ENCODE results near the gene BROX. TPM values are rescaled to one million over a fixed set of nuclear protein-coding genes. Genes with fewer than 3 reads are reported as not detected.
"Not testable (repeated sequence)": the region's sequence is repeated elsewhere in the genome, so short reads cannot be mapped to it uniquely, and the experiment has no call there.

The BROX gene, protein sequence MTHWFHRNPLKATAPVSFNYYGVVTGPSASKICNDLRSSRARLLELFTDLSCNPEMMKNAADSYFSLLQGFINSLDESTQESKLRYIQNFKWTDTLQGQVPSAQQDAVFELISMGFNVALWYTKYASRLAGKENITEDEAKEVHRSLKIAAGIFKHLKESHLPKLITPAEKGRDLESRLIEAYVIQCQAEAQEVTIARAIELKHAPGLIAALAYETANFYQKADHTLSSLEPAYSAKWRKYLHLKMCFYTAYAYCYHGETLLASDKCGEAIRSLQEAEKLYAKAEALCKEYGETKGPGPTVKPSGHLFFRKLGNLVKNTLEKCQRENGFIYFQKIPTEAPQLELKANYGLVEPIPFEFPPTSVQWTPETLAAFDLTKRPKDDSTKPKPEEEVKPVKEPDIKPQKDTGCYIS
- 21.9 TPM for total RNA-seq

- no peaks in the 10 kb centered on the region for H3K27me3 ChIP-seq (ENCODE audit: control insufficient read depth in 3 of 3, insufficient read depth in 3 of 3, low read length in 3 of 3)
- H3K4me3 ChIP-seq (ENCODE audit: low read length in 3 of 3), result peak within 1 kb of the TSS; percentile 86 to 100 (median 87)
- peak within 1 kb of the TSS; percentile 99 for H3K27ac ChIP-seq (ENCODE audit: low read depth, low read length)
- no peaks in the 10 kb centered on the region for H3K9me3 ChIP-seq (ENCODE audit: control insufficient read depth in 3 of 3, low read length in 3 of 3)
- peak within 1 kb of the TSS; percentile 95 to 100 (median 98) for H3K9ac ChIP-seq (ENCODE audit: low read depth in 1 of 3, low read length in 3 of 3)
- peaks cover 16 to 17% (median 16%) of the 10 kb centered on the region in 3 donors for H3K4me1 ChIP-seq (ENCODE audit: control insufficient read depth in 3 of 3, insufficient read depth in 3 of 3, low read length in 3 of 3)
- H3K36me3 ChIP-seq (ENCODE audit: control insufficient read depth in 3 of 3, insufficient read depth in 3 of 3, low read length in 3 of 3), result peaks cover 0 to 13% (median 4%) of the 10 kb centered on the region in 3 donors
These were observed at the start of gene BROX, which contains the start of gene AIDA for GRCh38 chr1:222712253-222713090. BROX (plus strand) TSS chr1:222712564; CDS start chr1:222715700, 3,136 bp downstream. AIDA (minus strand) TSS chr1:222712491; CDS start chr1:222712317, 174 bp downstream.

- Histone ChIP-seq H3K4me1 (ENCODE audit: control insufficient read depth in 3 of 3, insufficient read depth in 3 of 3, low read length in 3 of 3) (no peaks in the 10 kb centered on the region), H3K9me3 (ENCODE audit: control insufficient read depth in 3 of 3, low read length in 3 of 3) (no peaks in the 10 kb centered on the region), H3K9ac (ENCODE audit: low read depth in 1 of 3, low read length in 3 of 3) (no peak overlapping the region), H3K4me3 (ENCODE audit: low read length in 3 of 3) (no peak overlapping the region), H3K36me3 (ENCODE audit: control insufficient read depth in 3 of 3, insufficient read depth in 3 of 3, low read length in 3 of 3) (peaks cover 55 to 83% (median 78%) of the 10 kb centered on the region in 3 donors), H3K27ac (ENCODE audit: low read depth, low read length) (no peak overlapping the region), H3K27me3 (ENCODE audit: control insufficient read depth in 3 of 3, insufficient read depth in 3 of 3, low read length in 3 of 3) (no peaks in the 10 kb centered on the region)
These were observed 48.9 kb upstream of the BROX start for GRCh38 chr1:222663431-222663934.

- H3K4me3 ChIP-seq (ENCODE audit: low read length in 3 of 3), result no peak overlapping the region
- no peak overlapping the region for H3K27ac ChIP-seq (ENCODE audit: low read depth, low read length)
- no peaks in the 10 kb centered on the region for H3K9me3 ChIP-seq (ENCODE audit: control insufficient read depth in 3 of 3, low read length in 3 of 3)
- no peak overlapping the region for H3K9ac ChIP-seq (ENCODE audit: low read depth in 1 of 3, low read length in 3 of 3)
- peaks cover 43 to 62% (median 60%) of the 10 kb centered on the region in 3 donors for H3K36me3 ChIP-seq (ENCODE audit: control insufficient read depth in 3 of 3, insufficient read depth in 3 of 3, low read length in 3 of 3)
- no peaks in the 10 kb centered on the region for H3K4me1 ChIP-seq (ENCODE audit: control insufficient read depth in 3 of 3, insufficient read depth in 3 of 3, low read length in 3 of 3)
- H3K27me3 ChIP-seq (ENCODE audit: control insufficient read depth in 3 of 3, insufficient read depth in 3 of 3, low read length in 3 of 3), result no peaks in the 10 kb centered on the region
These were observed 46.4 kb upstream of the BROX start for GRCh38 chr1:222665964-222666363.

GRCh38 chr1:222668184-222668583 is 44.2 kb upstream of the BROX start:
- H3K9me3 ChIP-seq (ENCODE audit: control insufficient read depth in 3 of 3, low read length in 3 of 3); H3K27me3 ChIP-seq (ENCODE audit: control insufficient read depth in 3 of 3, insufficient read depth in 3 of 3, low read length in 3 of 3); H3K27ac ChIP-seq (ENCODE audit: low read depth, low read length); H3K9ac ChIP-seq (ENCODE audit: low read depth in 1 of 3, low read length in 3 of 3); H3K4me3 ChIP-seq (ENCODE audit: low read length in 3 of 3); H3K4me1 ChIP-seq (ENCODE audit: control insufficient read depth in 3 of 3, insufficient read depth in 3 of 3, low read length in 3 of 3): not testable (repeated sequence)
- peaks cover 25 to 51% (median 45%) of the 10 kb centered on the region in 3 donors for H3K36me3 ChIP-seq (ENCODE audit: control insufficient read depth in 3 of 3, insufficient read depth in 3 of 3, low read length in 3 of 3)

DNA sequence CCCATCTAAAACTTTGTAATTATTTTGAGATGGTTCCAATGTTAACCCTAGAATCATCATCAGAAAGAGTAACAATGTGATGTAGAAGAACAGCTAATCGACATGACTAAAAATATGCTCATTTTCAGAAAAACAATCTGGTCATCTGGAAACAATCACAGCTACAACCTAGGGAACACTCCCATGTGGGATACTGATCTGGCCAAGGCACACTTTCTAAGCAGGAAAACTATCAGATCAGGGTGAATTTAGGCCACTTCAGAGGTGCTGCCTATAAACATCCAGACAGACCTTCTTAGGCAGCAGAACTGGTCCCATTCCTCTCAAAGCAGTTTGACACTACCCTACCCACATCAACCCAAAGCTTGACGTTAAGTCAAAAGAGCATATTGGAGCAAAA is 43.3 kb upstream of the BROX start:
- peaks cover 18 to 44% (median 38%) of the 10 kb centered on the region in 3 donors for H3K36me3 ChIP-seq (ENCODE audit: control insufficient read depth in 3 of 3, insufficient read depth in 3 of 3, low read length in 3 of 3)
- H3K27me3 ChIP-seq (ENCODE audit: control insufficient read depth in 3 of 3, insufficient read depth in 3 of 3, low read length in 3 of 3); H3K4me1 ChIP-seq (ENCODE audit: control insufficient read depth in 3 of 3, insufficient read depth in 3 of 3, low read length in 3 of 3); H3K9me3 ChIP-seq (ENCODE audit: control insufficient read depth in 3 of 3, low read length in 3 of 3); H3K9ac ChIP-seq (ENCODE audit: low read depth in 1 of 3, low read length in 3 of 3); H3K27ac ChIP-seq (ENCODE audit: low read depth, low read length); H3K4me3 ChIP-seq (ENCODE audit: low read length in 3 of 3): not testable (repeated sequence)

GRCh38 chr1:222670110-222670509 is 42.3 kb upstream of the BROX start:
- Histone ChIP-seq H3K27me3 (ENCODE audit: control insufficient read depth in 3 of 3, insufficient read depth in 3 of 3, low read length in 3 of 3) (no peaks in the 10 kb centered on the region), H3K4me1 (ENCODE audit: control insufficient read depth in 3 of 3, insufficient read depth in 3 of 3, low read length in 3 of 3) (no peaks in the 10 kb centered on the region), H3K4me3 (ENCODE audit: low read length in 3 of 3) (no peak overlapping the region), H3K9ac (ENCODE audit: low read depth in 1 of 3, low read length in 3 of 3) (no peak overlapping the region), H3K36me3 (ENCODE audit: control insufficient read depth in 3 of 3, insufficient read depth in 3 of 3, low read length in 3 of 3) (peaks cover 9 to 44% (median 38%) of the 10 kb centered on the region in 3 donors), H3K27ac (ENCODE audit: low read depth, low read length) (no peak overlapping the region), H3K9me3 (ENCODE audit: control insufficient read depth in 3 of 3, low read length in 3 of 3) (no peaks in the 10 kb centered on the region)

GRCh38 chr1:222680080-222680479 is 32.3 kb upstream of the BROX start:
- no peaks in the 10 kb centered on the region for H3K4me1 ChIP-seq (ENCODE audit: control insufficient read depth in 3 of 3, insufficient read depth in 3 of 3, low read length in 3 of 3)
- no peak overlapping the region for H3K9ac ChIP-seq (ENCODE audit: low read depth in 1 of 3, low read length in 3 of 3)
- no peak overlapping the region for H3K27ac ChIP-seq (ENCODE audit: low read depth, low read length)
- no peaks in the 10 kb centered on the region for H3K27me3 ChIP-seq (ENCODE audit: control insufficient read depth in 3 of 3, insufficient read depth in 3 of 3, low read length in 3 of 3)
- H3K4me3 ChIP-seq (ENCODE audit: low read length in 3 of 3), result no peak overlapping the region
- H3K9me3 ChIP-seq (ENCODE audit: control insufficient read depth in 3 of 3, low read length in 3 of 3), result no peaks in the 10 kb centered on the region
- peaks cover 0 to 12% (median 11%) of the 10 kb centered on the region in 3 donors for H3K36me3 ChIP-seq (ENCODE audit: control insufficient read depth in 3 of 3, insufficient read depth in 3 of 3, low read length in 3 of 3)

GRCh38 chr1:222691016-222691415 is 21.3 kb upstream of the BROX start:
- Histone ChIP-seq H3K27ac (ENCODE audit: low read depth, low read length) (no peak overlapping the region), H3K36me3 (ENCODE audit: control insufficient read depth in 3 of 3, insufficient read depth in 3 of 3, low read length in 3 of 3) (peaks cover 6 to 11% (median 7%) of the 10 kb centered on the region in 3 donors), H3K4me3 (ENCODE audit: low read length in 3 of 3) (no peak overlapping the region), H3K9ac (ENCODE audit: low read depth in 1 of 3, low read length in 3 of 3) (no peak overlapping the region), H3K9me3 (ENCODE audit: control insufficient read depth in 3 of 3, low read length in 3 of 3) (no peaks in the 10 kb centered on the region), H3K27me3 (ENCODE audit: control insufficient read depth in 3 of 3, insufficient read depth in 3 of 3, low read length in 3 of 3) (no peaks in the 10 kb centered on the region), H3K4me1 (ENCODE audit: control insufficient read depth in 3 of 3, insufficient read depth in 3 of 3, low read length in 3 of 3) (no peaks in the 10 kb centered on the region)

DNA sequence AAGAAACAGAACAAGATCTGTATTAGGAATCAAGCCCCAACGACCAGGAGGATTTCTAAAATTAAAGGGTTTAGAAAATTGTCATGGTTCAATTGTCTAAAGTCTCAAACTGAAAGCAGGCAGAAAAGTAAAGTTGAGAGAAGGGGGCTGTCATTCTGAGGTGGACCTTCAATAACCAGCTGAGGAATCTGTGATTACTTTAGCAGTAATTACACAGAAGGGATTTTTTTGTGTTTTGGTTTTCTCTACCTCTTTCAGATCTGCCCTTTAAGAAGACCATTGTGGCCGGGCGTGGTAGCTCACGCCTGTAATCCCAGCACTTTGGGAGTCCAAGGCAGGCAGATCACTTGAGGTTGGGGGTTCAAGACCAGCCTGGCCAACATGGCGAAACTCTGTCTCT is 17.4 kb upstream of the BROX start:
- no peaks in the 10 kb centered on the region for H3K9me3 ChIP-seq (ENCODE audit: control insufficient read depth in 3 of 3, low read length in 3 of 3)
- H3K4me1 ChIP-seq (ENCODE audit: control insufficient read depth in 3 of 3, insufficient read depth in 3 of 3, low read length in 3 of 3), result no peaks in the 10 kb centered on the region
- H3K27ac ChIP-seq (ENCODE audit: low read depth, low read length), result no peak overlapping the region
- peaks cover 0 to 3% (median under 1%) of the 10 kb centered on the region in 3 donors for H3K36me3 ChIP-seq (ENCODE audit: control insufficient read depth in 3 of 3, insufficient read depth in 3 of 3, low read length in 3 of 3)
- H3K27me3 ChIP-seq (ENCODE audit: control insufficient read depth in 3 of 3, insufficient read depth in 3 of 3, low read length in 3 of 3), result no peaks in the 10 kb centered on the region
- H3K4me3 ChIP-seq (ENCODE audit: low read length in 3 of 3), result no peak overlapping the region
- H3K9ac ChIP-seq (ENCODE audit: low read depth in 1 of 3, low read length in 3 of 3), result no peak overlapping the region
